Mesendoderm (in vitro differentiated cells): ENCODE results near the gene DAG1. TPM values are rescaled to one million over a fixed set of nuclear protein-coding genes. Genes with fewer than 3 reads are reported as not detected.

Experiments
- DNase-seq: peaks from one replicate; pipeline ENCODE4 v3.0.0; 2013
- H2AK5ac ChIP-seq: 2 replicates; pipeline ENCODE4 v1.6.1; 2013; ENCODE audit warnings: low read length, inconsistent platforms
- H2BK120ac ChIP-seq: 2 replicates; pipeline ENCODE4 v1.6.1; 2013; ENCODE audit warnings: low read depth, mild to moderate bottlenecking, low read length, moderate library complexity, mixed read lengths
- H2BK15ac ChIP-seq: replicated peaks from 2 replicates; pipeline ENCODE4 v1.6.1; 2013; ENCODE audit warnings: low read depth, mild to moderate bottlenecking, moderate library complexity
- H2BK5ac ChIP-seq: 2 replicates; pipeline ENCODE4 v1.6.1; 2013; ENCODE audit warnings: low read length, inconsistent platforms
- H3K18ac ChIP-seq: 2 replicates; pipeline ENCODE4 v1.6.1; 2013; ENCODE audit warnings: mild to moderate bottlenecking, low read length, mixed read lengths
- H3K23ac ChIP-seq: one replicate; pipeline ENCODE4 v1.6.1; 2013; ENCODE audit warnings: low read length
- H3K27ac ChIP-seq: 2 replicates; pipeline ENCODE4 v1.5.1; 2013; ENCODE audit warnings: low read depth, mild to moderate bottlenecking, inconsistent platforms, low read length, moderate library complexity
- H3K27me3 ChIP-seq: 2 replicates; pipeline ENCODE4 v1.6.1; 2013; ENCODE audit warnings: low read length, control low read depth, mild to moderate bottlenecking, inconsistent platforms; ENCODE audit not compliant: insufficient read depth, poor library complexity
- H3K36me3 ChIP-seq: 2 replicates; pipeline ENCODE4 v1.6.1; 2013; ENCODE audit warnings: low read length, inconsistent platforms; ENCODE audit not compliant: control insufficient read depth, insufficient read depth
- H3K4ac ChIP-seq: one replicate; pipeline ENCODE4 v1.6.1; 2013; ENCODE audit warnings: low read depth, mild to moderate bottlenecking, low read length, moderate library complexity
- H3K4me1 ChIP-seq: 2 replicates; pipeline ENCODE4 v1.6.1; 2013; ENCODE audit warnings: low read depth, low read length, inconsistent platforms; ENCODE audit not compliant: control insufficient read depth
- H3K4me2 ChIP-seq: 2 replicates; pipeline ENCODE4 v1.6.1; 2013; ENCODE audit warnings: low read length
- H3K4me3 ChIP-seq: 2 replicates; pipeline ENCODE4 v1.5.1; 2013; ENCODE audit warnings: mild to moderate bottlenecking, low read length
- H3K56ac ChIP-seq: one replicate; pipeline ENCODE4 v1.6.1; 2013; ENCODE audit warnings: low read length
- H3K79me1 ChIP-seq: 2 replicates; pipeline ENCODE4 v1.6.1; 2013; ENCODE audit warnings: low read length, inconsistent platforms
- H3K79me2 ChIP-seq: 2 replicates; pipeline ENCODE4 v1.6.1; 2013; ENCODE audit warnings: mild to moderate bottlenecking, low read length; ENCODE audit not compliant: control insufficient read depth, insufficient read depth
- H3K9ac ChIP-seq: 2 replicates; pipeline ENCODE4 v1.6.1; 2013; ENCODE audit warnings: low read length, inconsistent platforms
- H4K5ac ChIP-seq: one replicate; pipeline ENCODE4 v1.6.1; 2013; ENCODE audit warnings: low read length
- H4K8ac ChIP-seq: one replicate; pipeline ENCODE4 v1.6.1; 2013; ENCODE audit warnings: low read depth, mild to moderate bottlenecking, control low read depth, low read length, moderate library complexity
- WGBS: extraction: QIAGEN DNeasy Blood & Tissue Kit; methylation state at CpG from one replicate; pipeline ENCODE4 v1.1.7; 2013; ENCODE audit warnings: low lambda C conversion rate, missing lambda C conversion rate; ENCODE audit not compliant: insufficient coverage; ENCODE audit errors: extremely low coverage; 5-methylcytosine and 5-hydroxymethylcytosine counted together
- small RNA-seq: library from polyadenylated mRNA; stranded (forward); fragments of <200 nt; extraction: miRNeasy Mini kit (QIAGEN cat#:217004); gene quantifications from one replicate; pipeline ENCODE3, GENCODE V24; 2013; ENCODE audit not compliant: insufficient read depth

DAG1 gene

GRCh38 chr3:49567406-49567805 is 97.3 kb downstream of the DAG1 start:
- no peak overlapping the region for H3K27ac ChIP-seq
- H3K9ac ChIP-seq: no peak overlapping the region
- no peak overlapping the region for H3K4me3 ChIP-seq
- H3K36me3 ChIP-seq: no peaks in the 10 kb centered on the region
- no CpG with 5 or more reads among the region's 2 CpGs for WGBS
- no peak overlapping the region for H2AK5ac ChIP-seq
- H3K79me1 ChIP-seq: no peaks in the 10 kb centered on the region
- no peak overlapping the region for H3K56ac ChIP-seq
- H3K18ac ChIP-seq: no peak overlapping the region
- no peak for DNase-seq
- H3K4me1 ChIP-seq: peaks cover 3% of the 10 kb centered on the region
- no peak overlapping the region for H2BK120ac ChIP-seq
- no peaks in the 10 kb centered on the region for H3K79me2 ChIP-seq
- no peak overlapping the region for H4K5ac ChIP-seq
- H2BK5ac ChIP-seq: no peak overlapping the region
- H3K4me2 ChIP-seq: no peak overlapping the region
- no peak overlapping the region for H3K4ac ChIP-seq
- H3K27me3 ChIP-seq: peaks cover 2% of the 10 kb centered on the region
- no peak overlapping the region for H2BK15ac ChIP-seq
- no peak overlapping the region for H3K23ac ChIP-seq
- H4K8ac ChIP-seq: no peak overlapping the region

DNA sequence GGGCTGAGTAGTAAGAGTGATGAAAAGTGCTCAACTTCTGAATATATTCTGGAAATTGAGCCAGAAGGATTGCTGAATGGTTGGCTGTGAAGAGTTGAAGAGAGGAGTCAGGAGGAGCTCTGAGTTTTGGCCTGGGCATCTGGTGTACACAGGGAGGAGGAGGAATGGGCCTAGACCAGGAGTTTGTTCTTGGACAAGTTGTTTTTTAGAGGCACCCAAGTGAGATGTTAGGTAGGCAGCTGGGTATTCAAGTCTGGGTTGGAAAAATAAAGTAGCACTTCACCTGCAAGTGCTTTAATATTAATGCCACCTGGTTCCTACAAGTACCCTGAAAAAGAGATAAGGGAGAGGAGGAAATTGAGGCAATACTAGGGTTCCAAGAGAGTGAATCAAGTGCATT is 98.9 kb downstream of the DAG1 start:
- H4K5ac ChIP-seq: no peak overlapping the region
- H3K18ac ChIP-seq: no peak overlapping the region
- no peak overlapping the region for H2AK5ac ChIP-seq
- H3K4me1 ChIP-seq: peaks cover 3% of the 10 kb centered on the region
- peaks cover 2% of the 10 kb centered on the region for H3K27me3 ChIP-seq
- H3K79me1 ChIP-seq: no peaks in the 10 kb centered on the region
- H3K23ac ChIP-seq: no peak overlapping the region
- H3K9ac ChIP-seq: no peak overlapping the region
- no peak overlapping the region for H2BK5ac ChIP-seq
- H3K4me3 ChIP-seq: no peak overlapping the region
- H3K36me3 ChIP-seq: no peaks in the 10 kb centered on the region
- no peak overlapping the region for H3K27ac ChIP-seq
- no peak for DNase-seq
- no peak overlapping the region for H3K4me2 ChIP-seq
- H3K79me2 ChIP-seq: no peaks in the 10 kb centered on the region
- no peak overlapping the region for H2BK15ac ChIP-seq
- no peak overlapping the region for H3K4ac ChIP-seq
- no peak overlapping the region for H3K56ac ChIP-seq
- no peak overlapping the region for H4K8ac ChIP-seq
- no peak overlapping the region for H2BK120ac ChIP-seq

- DNase-seq: no peak
- no peak overlapping the region for H3K4me2 ChIP-seq
- no CpG with 5 or more reads among the region's 6 CpGs for WGBS
- no peak overlapping the region for H4K5ac ChIP-seq
- H3K27ac ChIP-seq: no peak overlapping the region
- no peak overlapping the region for H3K9ac ChIP-seq
- H2AK5ac ChIP-seq: no peak overlapping the region
- H2BK15ac ChIP-seq: no peak overlapping the region
- H3K4me1 ChIP-seq: peaks cover 3% of the 10 kb centered on the region
- H3K36me3 ChIP-seq: no peaks in the 10 kb centered on the region
- H3K23ac ChIP-seq: no peak overlapping the region
- H3K79me1 ChIP-seq: no peaks in the 10 kb centered on the region
- H2BK5ac ChIP-seq: no peak overlapping the region
- H4K8ac ChIP-seq: no peak overlapping the region
- no peak overlapping the region for H3K4me3 ChIP-seq
- H3K56ac ChIP-seq: no peak overlapping the region
- H3K4ac ChIP-seq: no peak overlapping the region
- peaks cover 2% of the 10 kb centered on the region for H3K27me3 ChIP-seq
- H2BK120ac ChIP-seq: no peak overlapping the region
- no peaks in the 10 kb centered on the region for H3K79me2 ChIP-seq
- H3K18ac ChIP-seq: no peak overlapping the region
These were observed 100.1 kb downstream of the DAG1 start for GRCh38 chr3:49570028-49570654.

- H2AK5ac ChIP-seq: no peak overlapping the region
- H3K4me3 ChIP-seq: no peak overlapping the region
- H3K36me3 ChIP-seq: no peaks in the 10 kb centered on the region
- H3K27me3 ChIP-seq: no peaks in the 10 kb centered on the region
- H4K5ac ChIP-seq: no peak overlapping the region
- no peak for DNase-seq
- no peak overlapping the region for H2BK15ac ChIP-seq
- no peak overlapping the region for H3K4ac ChIP-seq
- no peak overlapping the region for H2BK120ac ChIP-seq
- H3K23ac ChIP-seq: no peak overlapping the region
- no peak overlapping the region for H4K8ac ChIP-seq
- H3K4me1 ChIP-seq: no peaks in the 10 kb centered on the region
- no peak overlapping the region for H3K9ac ChIP-seq
- no peak overlapping the region for H3K27ac ChIP-seq
- no peak overlapping the region for H3K4me2 ChIP-seq
- H3K79me1 ChIP-seq: no peaks in the 10 kb centered on the region
- H3K56ac ChIP-seq: no peak overlapping the region
- no peak overlapping the region for H3K18ac ChIP-seq
- H3K79me2 ChIP-seq: no peaks in the 10 kb centered on the region
- H2BK5ac ChIP-seq: no peak overlapping the region
These were observed 112.1 kb downstream of the DAG1 start for GRCh38 chr3:49582177-49582576.

Small RNAs within 50 kb of the gene (small RNA-seq; reads per million reads assigned to genes)
- not detected for gene RNA5SP130
